ENCODE measurements around the gene OR2J1.
"Not testable (repeated sequence)": the region's sequence is repeated elsewhere in the genome, so short reads cannot be mapped to it uniquely, and the experiment has no call there.

Gene OR2J1

GRCh38 chr6:29099190-29099589, at the start of gene OR2J1:
Gene OR2J1 (plus strand): TSS chr6:29099490. CDS start chr6:29100943, 1,453 bp downstream.
- DNase-seq (ENCODE audit: low spot score) = no peak

GRCh38 chr6:29051680-29052079, 47.6 kb upstream of the OR2J1 start:
- DNase-seq (ENCODE audit: low spot score) = no peak

- peak; percentile 47 for DNase-seq (ENCODE audit: low spot score)
Observed at GRCh38 chr6:29071831-29072723, 27.2 kb upstream of the OR2J1 start.

GRCh38 chr6:29079203-29079602, 20.1 kb upstream of the OR2J1 start:
- no peak for DNase-seq (ENCODE audit: low spot score)

DNA sequence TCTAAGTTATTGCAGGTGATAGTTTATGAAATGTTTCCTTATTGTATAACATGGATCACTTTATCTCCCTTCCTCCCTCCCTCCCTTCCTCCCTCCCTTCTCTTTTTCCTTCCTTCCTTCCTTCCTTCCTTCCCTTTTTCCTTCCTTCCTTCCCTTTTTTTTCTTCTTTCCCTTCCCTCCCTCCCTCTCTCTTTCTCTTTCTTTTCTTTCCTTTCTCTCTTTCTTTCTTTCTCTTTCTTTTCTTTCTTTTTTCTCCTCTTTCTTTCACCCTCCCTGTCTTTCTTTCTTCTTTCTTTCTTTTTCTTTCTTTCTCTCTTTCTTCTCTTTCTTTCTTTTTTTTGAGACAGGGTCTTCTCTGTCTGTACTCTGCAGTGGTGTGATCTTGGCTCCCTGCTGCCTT, 18.0 kb upstream of the OR2J1 start:
- DNase-seq (ENCODE audit: low spot score) = no peak

- DNase-seq (ENCODE audit: low spot score) = no peak
Observed at GRCh38 chr6:29082457-29082856, 16.8 kb upstream of the OR2J1 start.

DNA sequence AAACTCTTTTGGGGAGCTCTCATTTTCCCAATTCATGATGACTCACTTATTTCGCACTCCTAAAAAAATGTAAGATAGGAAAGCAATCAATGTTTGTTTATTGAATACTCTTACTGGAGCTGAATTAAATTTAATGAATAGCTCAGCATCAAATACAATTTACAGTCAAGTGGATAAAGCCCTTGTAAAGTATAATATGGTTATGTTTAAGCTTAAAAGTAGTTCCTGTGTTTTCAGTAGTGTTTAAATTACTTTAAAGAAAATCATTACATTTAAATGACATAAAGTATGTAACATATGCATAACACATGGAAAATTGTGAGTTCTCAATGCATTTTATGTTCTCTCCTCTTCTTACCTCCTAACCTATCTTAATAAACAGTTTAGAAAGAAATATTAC, 12.1 kb upstream of the OR2J1 start, which contains the start of gene OR2B3:
Gene OR2B3, minus strand, starts transcription at position 101 of the 400 bp plus-strand sequence. Its CDS starts 65 bp downstream, at position 36.
- DNase-seq (ENCODE audit: low spot score) = no peak

- DNase-seq (ENCODE audit: low spot score) = no peak
Observed at GRCh38 chr6:29092957-29093356, 6.3 kb upstream of the OR2J1 start.

DNA sequence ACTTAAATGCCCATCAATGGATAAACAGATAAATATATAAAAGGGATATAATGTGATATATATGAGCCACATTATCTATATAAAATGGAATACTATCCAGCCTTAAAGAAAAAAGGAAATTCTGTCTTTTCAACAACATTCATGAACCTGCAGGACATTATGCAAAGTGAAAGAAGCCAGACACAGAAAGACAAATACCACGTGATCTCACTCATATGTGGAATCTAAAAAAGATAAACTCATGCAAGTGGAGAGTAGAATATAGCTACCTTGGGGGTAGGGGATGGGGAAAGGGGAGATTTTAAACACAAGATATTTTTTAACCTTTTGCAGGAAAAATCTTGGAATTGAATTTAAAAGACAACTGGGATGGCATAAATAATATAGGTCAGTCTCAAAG, 1.5 kb upstream of the OR2J1 start:
- no peak for DNase-seq (ENCODE audit: low spot score)

DNA sequence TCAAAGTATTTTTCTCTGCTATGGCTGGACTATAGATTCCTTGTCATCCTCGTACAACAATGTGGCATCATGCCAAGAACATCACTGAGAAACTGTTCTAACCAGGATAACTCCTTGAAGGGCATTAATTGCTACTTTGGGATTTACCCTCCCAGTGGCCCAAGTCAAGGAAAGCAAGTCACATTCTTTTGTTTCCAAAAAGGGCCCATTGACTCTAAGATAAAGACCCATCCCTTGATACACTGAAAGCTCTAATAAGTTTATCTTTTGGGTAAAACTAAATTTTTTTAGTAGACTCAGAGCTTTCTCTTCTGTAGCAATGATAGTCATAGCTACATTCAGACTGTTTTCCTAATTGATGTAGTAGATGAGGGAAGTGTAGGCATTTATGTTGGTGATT, 8.5 kb downstream of the OR2J1 start, which contains the start of gene OR2J3:
Gene OR2J3, plus strand, starts transcription at position 301 of the 400 bp plus-strand sequence. CDS start 3,833 bp downstream, outside the sequence.
- DNase-seq (ENCODE audit: low spot score) = no peak

DNA sequence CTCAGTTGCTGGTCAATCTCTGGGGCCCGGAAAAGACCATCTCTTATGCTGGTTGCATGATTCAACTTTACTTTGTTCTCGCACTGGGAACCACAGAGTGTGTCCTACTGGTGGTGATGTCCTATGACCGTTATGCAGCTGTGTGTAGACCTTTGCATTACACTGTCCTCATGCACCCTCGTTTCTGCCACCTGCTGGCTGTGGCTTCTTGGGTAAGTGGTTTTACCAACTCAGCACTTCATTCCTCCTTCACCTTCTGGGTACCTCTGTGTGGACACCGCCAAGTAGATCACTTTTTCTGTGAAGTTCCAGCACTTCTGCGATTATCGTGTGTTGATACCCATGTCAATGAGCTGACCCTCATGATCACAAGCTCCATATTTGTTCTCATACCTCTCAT, 12.8 kb downstream of the OR2J1 start:
- no peak for DNase-seq (ENCODE audit: low spot score)

DNA sequence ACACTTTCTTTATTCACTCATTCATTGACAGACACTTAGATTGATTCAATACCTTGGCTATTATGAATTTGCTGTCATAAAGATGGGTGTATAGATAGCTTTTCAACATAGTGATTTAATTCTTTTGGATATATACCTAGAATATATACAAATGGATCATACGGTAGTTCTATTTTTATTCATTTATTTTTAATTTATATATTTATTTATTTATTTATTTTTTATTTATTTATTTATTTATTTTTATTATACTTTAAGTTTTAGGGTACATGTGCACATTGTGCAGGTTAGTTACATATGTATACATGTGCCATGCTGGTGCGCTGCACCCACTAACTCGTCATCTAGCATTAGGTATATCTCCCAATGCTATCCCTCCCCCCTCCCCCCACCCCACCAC, 15.7 kb downstream of the OR2J1 start:
- DNase-seq (ENCODE audit: low spot score) = not testable (repeated sequence)

- DNase-seq (ENCODE audit: low spot score) = no peak
Observed at GRCh38 chr6:29129326-29130012, 30.2 kb downstream of the OR2J1 start.

GRCh38 chr6:29130644-29131043, 31.4 kb downstream of the OR2J1 start:
- no peak for DNase-seq (ENCODE audit: low spot score)

GRCh38 chr6:29131691-29132090, 32.4 kb downstream of the OR2J1 start:
- DNase-seq (ENCODE audit: low spot score) = no peak

DNA sequence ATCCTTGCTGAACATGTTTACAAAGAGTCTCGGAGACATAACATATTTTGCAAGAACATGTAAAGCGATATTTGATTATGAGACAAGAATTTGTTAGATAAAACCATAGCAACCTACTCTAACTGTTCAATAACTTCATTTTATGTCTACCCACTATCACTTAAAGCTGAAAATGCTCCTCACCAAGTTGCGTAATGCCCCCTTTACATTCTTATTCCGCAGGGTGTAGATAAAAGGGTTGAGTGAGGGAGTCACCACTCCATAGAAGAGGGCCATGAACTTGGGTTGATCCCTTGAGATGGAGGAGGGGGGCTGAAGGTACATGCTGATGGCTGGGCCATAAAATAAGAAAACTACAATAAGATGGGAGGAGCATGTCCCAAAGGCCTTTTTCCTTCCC, 38.4 kb downstream of the OR2J1 start:
- no peak for DNase-seq (ENCODE audit: low spot score)

DNA sequence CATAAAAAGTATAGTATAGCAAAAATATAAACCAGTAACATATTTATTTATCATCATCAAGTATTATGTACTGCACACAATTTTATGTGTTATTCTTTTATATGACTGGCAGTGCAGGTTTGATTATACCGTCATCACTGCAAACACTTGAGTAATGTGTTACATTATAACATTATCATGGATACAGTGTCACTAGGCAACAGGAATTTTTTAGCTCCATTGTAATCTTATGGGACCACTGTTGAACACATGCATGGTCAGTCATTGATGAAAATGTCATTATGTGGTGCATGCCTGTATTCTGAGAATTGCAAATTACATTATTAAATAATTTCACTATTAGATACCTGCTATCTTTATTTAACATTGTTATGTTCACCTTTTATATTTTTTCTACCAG, 42.3 kb downstream of the OR2J1 start:
- no peak for DNase-seq (ENCODE audit: low spot score)

GRCh38 chr6:29142309-29142708, 43.0 kb downstream of the OR2J1 start:
- DNase-seq (ENCODE audit: low spot score) = no peak

- no peak for DNase-seq (ENCODE audit: low spot score)
Observed at GRCh38 chr6:29146179-29146578, 46.9 kb downstream of the OR2J1 start.

GRCh38 chr6:29147074-29147473, 47.8 kb downstream of the OR2J1 start:
- DNase-seq (ENCODE audit: low spot score) = no peak

DNA sequence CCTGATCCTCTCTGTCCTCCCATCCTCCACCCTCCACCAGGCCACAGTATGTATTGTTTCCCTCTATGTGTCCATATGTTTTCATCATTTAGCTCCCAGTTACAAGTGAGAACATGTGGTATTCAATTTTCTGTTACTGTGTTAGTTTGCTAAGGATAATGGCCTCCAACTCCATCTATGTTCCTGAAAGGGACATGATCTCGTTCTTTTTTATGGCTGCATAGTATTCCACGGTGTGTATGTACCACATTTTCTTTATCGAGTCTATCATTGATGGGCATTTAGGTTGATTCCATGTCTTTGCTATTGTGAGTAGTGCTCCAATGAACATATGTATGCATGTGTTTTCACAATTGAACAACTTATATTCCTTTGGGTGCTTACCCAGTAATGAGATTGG, 50.2 kb downstream of the OR2J1 start:
- not testable (repeated sequence) for DNase-seq (ENCODE audit: low spot score)

All from HuH-7.5 (cell line).